ENCODE results near the gene ALG8. TPM values are rescaled to one million over a fixed set of nuclear protein-coding genes. Genes with fewer than 3 reads are reported as not detected.
"Not testable (repeated sequence)": the region's sequence is repeated elsewhere in the genome, so short reads cannot be mapped to it uniquely, and the experiment has no call there.

The ALG8 gene
- total RNA-seq, 6 experiments from 2014 or later, result 22.0 to 38.0 (median 30.3) TPM

GRCh38 chr11:78062671-78063070, 76.8 kb downstream of the ALG8 start:
- DNase-seq (no peak), ATAC-seq (no peak)
- Histone ChIP-seq H3K27me3 (no peaks in the 10 kb centered on the region), H3K4me1 (peaks cover 0 to 42% (median 16%) of the 10 kb centered on the region in 4 donors), H3K27ac (peak overlapping the region in 2 of 3 donors; percentile 2 to 72), H3K36me3 (peaks cover 0 to 5% (median 2%) of the 10 kb centered on the region in 4 donors), H3K9me3 (no peaks in the 10 kb centered on the region), H3K4me3 (no peak overlapping the region)
- TF ChIP-seq CTCF (IDR thresholded peaks at IDR 0.05) (no peak), POLR2A (IDR thresholded peaks at IDR 0.05) (no peak)
- 61% methylated on average over 2 of the region's 2 CpGs for WGBS (ENCODE audit: insufficient coverage, low coverage, low lambda C conversion rate, missing lambda C conversion rate)
- intact Hi-C loops (cut with DNase I), result no loop called here

GRCh38 chr11:78061921-78062311, 77.5 kb downstream of the ALG8 start:
- Histone ChIP-seq H3K27ac (peak overlapping the region; percentile 44 to 72 (median 66)), H3K4me3 (no peak overlapping the region), H3K27me3 (no peaks in the 10 kb centered on the region), H3K9me3 (no peaks in the 10 kb centered on the region), H3K4me1 (peaks cover 0 to 49% (median 16%) of the 10 kb centered on the region in 4 donors), H3K36me3 (no peaks in the 10 kb centered on the region)
- WGBS (ENCODE audit: insufficient coverage, low coverage, low lambda C conversion rate, missing lambda C conversion rate), result 22% methylated on average over 3 of the region's 4 CpGs
- ATAC-seq (peak; percentile 2 to 9 (median 6)), DNase-seq (peak in 1 of 3 donors; percentile 53)
- intact Hi-C loops (cut with DNase I), result no loop called here
- TF ChIP-seq CTCF (IDR thresholded peaks at IDR 0.05) (no peak), POLR2A (IDR thresholded peaks at IDR 0.05) (no peak)

GRCh38 chr11:78061088-78061920, 78.1 kb downstream of the ALG8 start:
- H3K27ac ChIP-seq, result peak overlapping the region; percentile 44 to 72 (median 66)
- ATAC-seq (peak; percentile 74 to 86 (median 75)), DNase-seq (peak; percentile 81 to 94 (median 92))
- peaks cover 0 to 53% (median 16%) of the 10 kb centered on the region in 4 donors for H3K4me1 ChIP-seq
- 22% methylated on average over 4 of the region's 4 CpGs for WGBS (ENCODE audit: insufficient coverage, low coverage, low lambda C conversion rate, missing lambda C conversion rate)
- H3K36me3 ChIP-seq, result no peaks in the 10 kb centered on the region
- TF ChIP-seq POLR2A (IDR thresholded peaks at IDR 0.05), result no peak
- no peak for TF ChIP-seq CTCF (IDR thresholded peaks at IDR 0.05)
- no peaks in the 10 kb centered on the region for H3K9me3 ChIP-seq
- no peaks in the 10 kb centered on the region for H3K27me3 ChIP-seq
- H3K4me3 ChIP-seq, result no peak overlapping the region
- intact Hi-C loops (cut with DNase I), result no loop called here

- no peak for ATAC-seq
- TF ChIP-seq POLR2A (IDR thresholded peaks at IDR 0.05), result no peak
- TF ChIP-seq CTCF (IDR thresholded peaks at IDR 0.05), result no peak
- intact Hi-C loops (cut with DNase I), result no loop called here
- no peak for DNase-seq
- Histone ChIP-seq H3K4me3 (no peak overlapping the region), H3K9me3 (no peaks in the 10 kb centered on the region), H3K27me3 (no peaks in the 10 kb centered on the region), H3K4me1 (peaks cover 0 to 61% (median 19%) of the 10 kb centered on the region in 4 donors), H3K36me3 (no peaks in the 10 kb centered on the region), H3K27ac (peak overlapping the region in 1 of 3 donors; percentile 72)
- WGBS (ENCODE audit: insufficient coverage, low coverage, low lambda C conversion rate, missing lambda C conversion rate), result 61% methylated on average over 5 of the region's 8 CpGs
Observed at GRCh38 chr11:78060533-78060932, 78.9 kb downstream of the ALG8 start.

GRCh38 chr11:78059749-78060328, 79.6 kb downstream of the ALG8 start:
- H3K27ac ChIP-seq, result peak overlapping the region in 1 of 3 donors; percentile 72
- DNase-seq; intact Hi-C loops (cut with DNase I); H3K27me3 ChIP-seq; H3K9me3 ChIP-seq; ATAC-seq; H3K36me3 ChIP-seq; H3K4me3 ChIP-seq: not testable (repeated sequence)
- peaks cover 0 to 67% (median 22%) of the 10 kb centered on the region in 4 donors for H3K4me1 ChIP-seq
- WGBS (ENCODE audit: insufficient coverage, low coverage, low lambda C conversion rate, missing lambda C conversion rate), result 75% methylated on average over 5 of the region's 9 CpGs

Data from right lobe of liver (tissue), 6 donors.